Type B pancreatic cell (in vitro differentiated cells): ENCODE results near the gene MRPL21. TPM values are rescaled to one million over a fixed set of nuclear protein-coding genes. Genes with fewer than 3 reads are reported as not detected.

ENCODE experiments used
- DNase-seq: peaks from one replicate; pipeline ENCODE4 v3.0.0; 2021; ENCODE audit warnings: mixed read lengths; ENCODE audit not compliant: unreplicated experiment; ENCODE audit errors: extremely low spot score
- H3K27ac Mint-ChIP-seq: 2 replicates; pipeline ENCODE4 v1.8.0; 2021; ENCODE audit warnings: mild to moderate bottlenecking, mixed read lengths
- H3K27me3 Mint-ChIP-seq: 2 replicates; pipeline ENCODE4 v1.8.0; 2021; ENCODE audit warnings: mixed read lengths
- H3K36me3 Mint-ChIP-seq: 2 replicates; pipeline ENCODE4 v1.8.0; 2021; ENCODE audit warnings: mixed read lengths
- H3K4me1 Mint-ChIP-seq: one replicate; pipeline ENCODE4 v1.8.0; 2021; ENCODE audit warnings: mixed read lengths; ENCODE audit not compliant: unreplicated experiment
- H3K4me3 Mint-ChIP-seq: 2 replicates; pipeline ENCODE4 v1.8.0; 2021; ENCODE audit warnings: mild to moderate bottlenecking, mixed read lengths
- H3K9me3 Mint-ChIP-seq: 2 replicates; pipeline ENCODE4 v1.8.0; 2021; ENCODE audit warnings: mixed read lengths
- total RNA-seq: library from RNA; stranded (reverse); gene quantifications from 2 replicates; pipeline ENCODE4 v1.2.1, GENCODE V29; 2021; ENCODE audit warnings: low replicate concordance
- TF ChIP-seq, protein P1 (sequence below): fragments of 200-600 bp; sonication (generic); conservative IDR thresholded peaks from 2 replicates; pipeline ENCODE4 v1.5.0; 2021; ENCODE audit warnings: antibody characterized with exemption, mild to moderate bottlenecking

MRPL21 gene
- total RNA-seq, 1 donor from 2014 or later: 60.2 TPM

GRCh38 chr11:68930991-68931855 lies 27.6 kb upstream of the MRPL21 start:
- TF ChIP-seq, protein P1, sequence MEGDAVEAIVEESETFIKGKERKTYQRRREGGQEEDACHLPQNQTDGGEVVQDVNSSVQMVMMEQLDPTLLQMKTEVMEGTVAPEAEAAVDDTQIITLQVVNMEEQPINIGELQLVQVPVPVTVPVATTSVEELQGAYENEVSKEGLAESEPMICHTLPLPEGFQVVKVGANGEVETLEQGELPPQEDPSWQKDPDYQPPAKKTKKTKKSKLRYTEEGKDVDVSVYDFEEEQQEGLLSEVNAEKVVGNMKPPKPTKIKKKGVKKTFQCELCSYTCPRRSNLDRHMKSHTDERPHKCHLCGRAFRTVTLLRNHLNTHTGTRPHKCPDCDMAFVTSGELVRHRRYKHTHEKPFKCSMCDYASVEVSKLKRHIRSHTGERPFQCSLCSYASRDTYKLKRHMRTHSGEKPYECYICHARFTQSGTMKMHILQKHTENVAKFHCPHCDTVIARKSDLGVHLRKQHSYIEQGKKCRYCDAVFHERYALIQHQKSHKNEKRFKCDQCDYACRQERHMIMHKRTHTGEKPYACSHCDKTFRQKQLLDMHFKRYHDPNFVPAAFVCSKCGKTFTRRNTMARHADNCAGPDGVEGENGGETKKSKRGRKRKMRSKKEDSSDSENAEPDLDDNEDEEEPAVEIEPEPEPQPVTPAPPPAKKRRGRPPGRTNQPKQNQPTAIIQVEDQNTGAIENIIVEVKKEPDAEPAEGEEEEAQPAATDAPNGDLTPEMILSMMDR: no peak
- H3K4me1 Mint-ChIP-seq: no peaks in the 10 kb centered on the region
- H3K27me3 Mint-ChIP-seq: no peaks in the 10 kb centered on the region
- no peak for DNase-seq
- H3K36me3 Mint-ChIP-seq: peaks cover 21% of the 10 kb centered on the region
- no peaks in the 10 kb centered on the region for H3K9me3 Mint-ChIP-seq
- H3K27ac Mint-ChIP-seq: no peak overlapping the region
- H3K4me3 Mint-ChIP-seq: no peak overlapping the region

DNA sequence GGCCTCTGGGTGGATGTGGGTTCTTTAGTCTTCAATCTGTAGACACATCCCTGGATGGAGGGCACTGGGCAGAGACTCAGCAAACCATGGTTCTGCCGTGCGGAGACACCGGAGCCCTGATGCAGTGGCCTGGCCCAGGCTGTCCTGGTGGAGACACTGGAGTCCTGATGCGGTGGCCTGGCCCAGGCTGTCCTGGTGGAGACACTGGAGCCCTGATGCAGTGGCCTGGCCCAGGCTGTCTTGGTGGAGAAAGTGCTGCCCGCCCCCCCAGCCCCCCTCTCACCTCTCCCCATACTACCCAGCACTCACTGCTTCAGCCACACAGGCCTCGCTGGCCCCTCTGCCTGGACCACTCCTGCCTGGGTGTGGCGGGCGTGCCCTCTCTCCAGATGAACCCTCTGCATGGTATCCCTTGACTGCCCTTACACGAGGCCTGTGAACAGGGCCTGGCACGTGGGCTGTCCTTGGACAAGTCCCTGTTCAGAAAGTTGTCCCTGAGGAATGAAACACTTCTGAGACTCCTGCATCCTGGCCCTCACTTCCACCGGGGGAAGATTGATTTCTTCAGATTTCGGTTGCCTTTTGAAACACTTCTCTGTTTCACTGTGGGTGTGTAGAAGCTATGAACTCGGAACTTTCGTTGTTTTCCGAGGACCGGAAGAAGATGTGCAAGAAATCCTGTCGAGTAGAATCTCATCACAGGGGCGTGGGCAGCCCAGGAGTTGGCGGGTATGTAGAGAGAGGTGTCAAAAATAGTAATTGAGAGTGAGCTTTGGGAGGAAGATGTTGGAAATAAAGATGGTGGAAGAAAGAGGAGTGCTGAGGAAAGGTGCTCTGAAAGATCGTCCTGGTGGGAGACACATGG lies 26.3 kb upstream of the MRPL21 start:
- no peak for DNase-seq
- Mint-ChIP-seq H3K4me3 (no peak overlapping the region), H3K9me3 (peaks cover 7% of the 10 kb centered on the region), H3K4me1 (no peaks in the 10 kb centered on the region), H3K27ac (no peak overlapping the region), H3K27me3 (no peaks in the 10 kb centered on the region), H3K36me3 (peaks cover 32% of the 10 kb centered on the region)
- TF ChIP-seq, protein P1: no peak

DNA sequence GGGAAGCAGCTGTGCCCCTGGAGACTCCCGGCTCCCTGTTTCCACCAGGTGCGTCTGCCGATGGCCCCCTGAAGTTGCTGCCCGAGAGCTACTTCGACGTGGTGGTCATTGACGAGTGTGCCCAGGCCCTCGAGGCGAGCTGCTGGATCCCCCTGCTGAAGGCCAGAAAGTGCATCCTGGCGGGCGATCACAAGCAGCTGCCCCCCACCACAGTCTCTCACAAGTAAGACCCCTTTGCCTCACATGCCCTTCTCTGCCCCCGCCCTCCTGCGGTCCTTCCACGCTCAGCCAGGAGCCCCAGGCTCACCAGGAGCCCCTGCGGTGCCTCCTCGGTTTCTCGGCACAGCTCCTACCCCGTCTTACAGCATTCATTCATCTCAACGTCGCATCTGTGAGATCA lies 25.5 kb upstream of the MRPL21 start:
- peaks cover 7% of the 10 kb centered on the region for H3K9me3 Mint-ChIP-seq
- H3K4me3 Mint-ChIP-seq: no peak overlapping the region
- H3K27ac Mint-ChIP-seq: no peak overlapping the region
- H3K36me3 Mint-ChIP-seq: peaks cover 40% of the 10 kb centered on the region
- no peaks in the 10 kb centered on the region for H3K27me3 Mint-ChIP-seq
- TF ChIP-seq, protein P1: no peak
- no peak for DNase-seq
- no peaks in the 10 kb centered on the region for H3K4me1 Mint-ChIP-seq

DNA sequence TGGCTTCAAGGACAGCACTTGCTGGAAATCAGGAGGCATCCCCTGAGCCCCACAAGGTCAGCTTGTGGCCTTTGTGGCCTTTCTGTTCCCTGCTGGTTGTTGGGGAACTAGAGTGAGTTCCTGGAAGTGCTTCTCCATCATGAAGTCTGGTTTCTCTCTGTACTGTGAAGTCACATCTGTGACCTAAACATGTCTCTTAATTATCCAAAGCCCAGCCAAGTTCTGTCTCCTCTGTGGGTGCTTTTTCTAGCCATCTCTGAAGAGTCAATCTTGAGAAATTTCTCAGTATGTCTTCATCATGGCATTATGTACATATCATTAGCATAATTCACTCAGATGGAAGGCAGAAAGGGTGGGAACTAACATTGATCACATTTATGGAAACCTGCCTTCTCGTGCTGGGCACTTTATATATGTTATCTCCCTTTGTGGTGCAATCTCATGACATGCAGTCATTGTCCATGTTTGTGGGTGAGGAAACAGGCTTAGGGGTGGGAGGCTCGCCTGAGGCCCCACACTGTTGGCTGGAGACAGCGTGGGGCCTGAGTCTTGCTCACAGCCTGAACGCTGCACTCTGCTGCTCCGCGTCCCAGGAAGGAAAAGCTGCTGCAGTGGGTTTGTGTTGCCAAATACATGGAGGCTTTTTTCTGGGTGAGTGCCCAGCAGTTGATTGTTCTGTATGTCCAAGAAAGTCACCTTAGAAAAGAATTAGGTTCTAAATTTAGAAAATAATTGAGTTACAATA lies 24.7 kb upstream of the MRPL21 start:
- Mint-ChIP-seq H3K4me1 (no peaks in the 10 kb centered on the region), H3K4me3 (no peak overlapping the region), H3K27ac (no peak overlapping the region), H3K9me3 (peaks cover 7% of the 10 kb centered on the region), H3K27me3 (no peaks in the 10 kb centered on the region), H3K36me3 (peaks cover 48% of the 10 kb centered on the region)
- TF ChIP-seq, protein P1: no peak
- DNase-seq: no peak
